Small intestine (tissue), 7 donors: ENCODE data around the gene SPDEF. TPM values are rescaled to one million over a fixed set of nuclear protein-coding genes. Genes with fewer than 3 reads are reported as not detected.
A peak's percentile ranks its signal among the peaks of the same experiment; 100 is the strongest.

Experiments used
- DNase-seq, 2 donors: peaks; one replicate each; pipeline versions ENCODE4 v3.0.0 to v3.0.0-alpha.2; 2013
- FAIRE-seq: peaks from 2 replicates; lab custom pipeline; 2012; peaks lifted over from hg19 to GRCh38; lab: Jason Lieb, UNC
- H3K27ac ChIP-seq, 3 donors: one replicate each; pipeline ENCODE4 v1.5.1; 2013; ENCODE audit warnings: low read length in 2 of 3, mild to moderate bottlenecking in 2 of 3, control low read depth in 1 of 3, inconsistent platforms in 1 of 3, low read depth in 1 of 3, moderate library complexity in 1 of 3
- H3K27me3 ChIP-seq, 3 donors: one replicate each; pipeline ENCODE4 v1.6.1; 2013; ENCODE audit warnings: low read length in 3 of 3, inconsistent platforms in 1 of 3; ENCODE audit not compliant: control insufficient read depth in 3 of 3, insufficient read depth in 3 of 3
- H3K36me3 ChIP-seq, 3 donors: one replicate each; pipeline ENCODE4 v1.6.1; 2013; ENCODE audit warnings: low read length in 3 of 3, inconsistent platforms in 1 of 3, low read depth in 1 of 3, mild to moderate bottlenecking in 1 of 3, moderate library complexity in 1 of 3; ENCODE audit not compliant: control insufficient read depth in 3 of 3, insufficient read depth in 2 of 3
- H3K4me1 ChIP-seq, 3 donors: one replicate each; pipeline ENCODE4 v1.6.1; 2013; ENCODE audit warnings: low read length in 2 of 3, inconsistent platforms in 1 of 3, low read depth in 1 of 3, mild to moderate bottlenecking in 1 of 3, moderate library complexity in 1 of 3; ENCODE audit not compliant: control insufficient read depth in 3 of 3, insufficient read depth in 2 of 3
- H3K4me3 ChIP-seq, 3 donors: one replicate each; pipeline ENCODE4 v1.5.1; 2013; ENCODE audit warnings: low read length in 3 of 3, control low read depth in 1 of 3, inconsistent platforms in 1 of 3, low read depth in 1 of 3, mild to moderate bottlenecking in 1 of 3, moderate library complexity in 1 of 3
- H3K9me3 ChIP-seq, 2 donors: one replicate each; pipeline ENCODE4 v1.6.1; 2013; ENCODE audit warnings: low read depth in 1 of 2, low read length in 1 of 2; ENCODE audit not compliant: control insufficient read depth in 2 of 2, insufficient read depth in 1 of 2
- WGBS, 3 donors: extraction: QIAGEN DNeasy Blood & Tissue Kit; methylation state at CpG; one replicate each; pipeline ENCODE4 v1.1.7; 2013; 5-methylcytosine and 5-hydroxymethylcytosine counted together
- polyA plus RNA-seq, 4 donors: library from polyadenylated mRNA; stranded (reverse) in 3 of 4; unstranded in 1 of 4; fragments of 200-250 nt in 3 of 4; fragments of 120-200 nt in 1 of 4; gene quantifications; one replicate each; pipeline versions ENCODE4 v1.2.1 to v1.2.3, GENCODE V29; 2013
- donor health status: healthy with polysubstance abuse.
- donor health status: control.
- donor health status: control.
- donor health status: Bipolar disorder and iron deficiency.
- donor health status: healthy.

The SPDEF gene
- polyA plus RNA-seq, 4 donors, result 10.9 to 20.6 (median 16.7) TPM

- Histone ChIP-seq H3K4me3 (no peak overlapping the region), H3K27ac (no peak overlapping the region), H3K36me3 (no peaks in the 10 kb centered on the region), H3K27me3 (no peaks in the 10 kb centered on the region), H3K4me1 (peaks cover 0 to 12% (median 0%) of the 10 kb centered on the region in 3 donors), H3K9me3 (no peaks in the 10 kb centered on the region)
- no peak for DNase-seq
- 71 to 81% (median 73%) methylated on average over 5 of the region's 5 CpGs for WGBS, 3 donors
- FAIRE-seq, result no peak
Observed at GRCh38 chr6:34543421-34543820, 12.7 kb downstream of the SPDEF start.

- Histone ChIP-seq H3K4me1 (peaks cover 0 to 6% (median 0%) of the 10 kb centered on the region in 3 donors), H3K27me3 (no peaks in the 10 kb centered on the region), H3K4me3 (no peak overlapping the region), H3K36me3 (no peaks in the 10 kb centered on the region), H3K9me3 (no peaks in the 10 kb centered on the region), H3K27ac (no peak overlapping the region)
- WGBS, 3 donors, result 89 to 92% (median 92%) methylated on average over 8 of the region's 8 CpGs
- DNase-seq (no peak), FAIRE-seq (no peak)
Observed at GRCh38 chr6:34540841-34541240, 15.3 kb downstream of the SPDEF start.

- Histone ChIP-seq H3K36me3 (no peaks in the 10 kb centered on the region), H3K9me3 (no peaks in the 10 kb centered on the region), H3K4me3 (no peak overlapping the region), H3K4me1 (peaks cover 0 to 6% (median 0%) of the 10 kb centered on the region in 3 donors), H3K27me3 (no peaks in the 10 kb centered on the region), H3K27ac (no peak overlapping the region)
- no peak for DNase-seq
- WGBS, 3 donors, result 77 to 83% (median 79%) methylated on average over 5 of the region's 5 CpGs
- FAIRE-seq, result no peak
Observed at GRCh38 chr6:34540222-34540621, 15.9 kb downstream of the SPDEF start.

GRCh38 chr6:34539181-34539580 is 16.9 kb downstream of the SPDEF start:
- WGBS, 3 donors, result 66 to 86% (median 74%) methylated on average over 13 to 14 of the region's 14 CpGs
- H3K9me3 ChIP-seq, result no peaks in the 10 kb centered on the region
- DNase-seq, result no peak
- H3K4me3 ChIP-seq, result no peak overlapping the region
- H3K4me1 ChIP-seq, result peaks cover 0 to 9% (median 0%) of the 10 kb centered on the region in 3 donors
- no peak overlapping the region for H3K27ac ChIP-seq
- no peak for FAIRE-seq
- H3K27me3 ChIP-seq, result no peaks in the 10 kb centered on the region
- no peaks in the 10 kb centered on the region for H3K36me3 ChIP-seq

- Histone ChIP-seq H3K4me3 (no peak overlapping the region), H3K36me3 (no peaks in the 10 kb centered on the region), H3K27ac (no peak overlapping the region), H3K4me1 (peaks cover 0 to 9% (median 0%) of the 10 kb centered on the region in 3 donors), H3K9me3 (no peaks in the 10 kb centered on the region), H3K27me3 (no peaks in the 10 kb centered on the region)
- DNase-seq, result no peak
- 77 to 89% (median 78%) methylated on average over 6 of the region's 6 CpGs for WGBS, 3 donors
- no peak for FAIRE-seq
Observed at GRCh38 chr6:34538581-34538980, 17.5 kb downstream of the SPDEF start.

GRCh38 chr6:34537922-34538550 is 18.1 kb downstream of the SPDEF start:
- no peaks in the 10 kb centered on the region for H3K36me3 ChIP-seq
- no peak for FAIRE-seq
- no peak overlapping the region for H3K4me3 ChIP-seq
- 85 to 87% (median 85%) methylated on average over 19 of the region's 19 CpGs for WGBS, 3 donors
- H3K27me3 ChIP-seq, result no peaks in the 10 kb centered on the region
- DNase-seq, result no peak
- H3K9me3 ChIP-seq, result no peaks in the 10 kb centered on the region
- no peak overlapping the region for H3K27ac ChIP-seq
- peaks cover 0 to 9% (median 0%) of the 10 kb centered on the region in 3 donors for H3K4me1 ChIP-seq

- 80 to 86% (median 81%) methylated on average over 15 of the region's 15 CpGs for WGBS, 3 donors
- no peak overlapping the region for H3K4me3 ChIP-seq
- peaks cover 0 to 9% (median 0%) of the 10 kb centered on the region in 3 donors for H3K4me1 ChIP-seq
- no peaks in the 10 kb centered on the region for H3K27me3 ChIP-seq
- no peaks in the 10 kb centered on the region for H3K9me3 ChIP-seq
- DNase-seq (no peak), FAIRE-seq (no peak)
- no peaks in the 10 kb centered on the region for H3K36me3 ChIP-seq
- H3K27ac ChIP-seq, result no peak overlapping the region
Observed at GRCh38 chr6:34536959-34537848, 18.9 kb downstream of the SPDEF start.

- peaks cover 0 to 9% (median 0%) of the 10 kb centered on the region in 3 donors for H3K4me1 ChIP-seq
- H3K36me3 ChIP-seq, result no peaks in the 10 kb centered on the region
- H3K27ac ChIP-seq, result no peak overlapping the region
- FAIRE-seq (no peak), DNase-seq (peak; percentile 37 to 70)
- WGBS, 3 donors, result 20 to 61% (median 36%) methylated on average over 3 of the region's 3 CpGs
- H3K9me3 ChIP-seq, result no peaks in the 10 kb centered on the region
- H3K4me3 ChIP-seq, result no peak overlapping the region
- no peaks in the 10 kb centered on the region for H3K27me3 ChIP-seq
Observed at GRCh38 chr6:34536251-34536958, 19.7 kb downstream of the SPDEF start.
